H1 (cell line): ENCODE data around the gene GRIA1. TPM values are rescaled to one million over a fixed set of nuclear protein-coding genes. Genes with fewer than 3 reads are reported as not detected.

Experiments used
- CTCF ChIA-PET: fragments of 300-600 bp; sonication (Branson Sonifier 250); formaldehyde crosslinking; loops from one replicate; lab custom pipeline; 2021; ENCODE audit not compliant: partially characterized antibody; lab: Charles Lee
- POLR2A ChIA-PET: fragments of 300-600 bp; sonication (Branson Sonifier 250); formaldehyde crosslinking; loops from one replicate; lab custom pipeline; 2021; ENCODE audit warnings: inconsistent platforms; ENCODE audit not compliant: partially characterized antibody; lab: Charles Lee
- DNase-seq, 2 experiments: peaks; one replicate each; pipeline versions ENCODE4 v3.0.0 to v3.0.0-alpha.2; 2010 to 2022; ENCODE audit warnings: low spot score in 2 of 2, low read depth in 1 of 2, mixed read lengths in 1 of 2
- FAIRE-seq: peaks from 2 replicates; lab custom pipeline; 2011; peaks lifted over from hg19 to GRCh38; lab: Jason Lieb, UNC
- H2AFZ ChIP-seq: 2 replicates; pipeline ENCODE4 v1.8.1; 2012; ENCODE audit warnings: low read length, inconsistent platforms
- H2AK5ac ChIP-seq: 2 replicates; pipeline ENCODE4 v1.6.1; 2013; ENCODE audit warnings: low read depth, low read length
- H2BK120ac ChIP-seq: replicated peaks from 2 replicates; pipeline ENCODE3; 2013; ENCODE audit warnings: low read depth, low read length, inconsistent platforms
- H2BK12ac ChIP-seq: 2 replicates; pipeline ENCODE4 v1.6.1; 2013; ENCODE audit warnings: low read depth, low read length
- H2BK15ac ChIP-seq: 2 replicates; pipeline ENCODE4 v1.6.1; 2013; ENCODE audit warnings: low read length
- H2BK20ac ChIP-seq: 2 replicates; pipeline ENCODE4 v1.6.1; 2013; ENCODE audit warnings: low read length
- H2BK5ac ChIP-seq: 2 replicates; pipeline ENCODE4 v1.6.1; 2013; ENCODE audit warnings: low read depth, low read length
- H3K14ac ChIP-seq: 2 replicates; pipeline ENCODE4 v1.6.1; 2013; ENCODE audit warnings: inconsistent platforms; ENCODE audit not compliant: insufficient read length
- H3K18ac ChIP-seq: 2 replicates; pipeline ENCODE4 v1.6.1; 2013; ENCODE audit warnings: low read length; ENCODE audit errors: extremely low read depth
- H3K23ac ChIP-seq: 2 replicates; pipeline ENCODE4 v1.6.1; 2013; ENCODE audit warnings: inconsistent platforms; ENCODE audit not compliant: insufficient read length
- H3K23me2 ChIP-seq: 2 replicates; pipeline ENCODE4 v1.6.1; 2013; ENCODE audit warnings: low read depth, low read length
- H3K27ac ChIP-seq: 2 replicates; pipeline ENCODE4 v1.6.1; 2011; ENCODE audit warnings: low read depth, low read length, inconsistent platforms
- H3K27me3 ChIP-seq, 4 experiments: replicated peaks in 1 of 4; 1 replicate in 1 of 4; 2 replicates in 3 of 4; pipeline versions ENCODE4 v1.6.1 to v1.8.1; 2011 to 2013; ENCODE audit warnings: low read length in 3 of 4, mild to moderate bottlenecking in 3 of 4, inconsistent platforms in 2 of 4, mixed read lengths in 2 of 4, moderate library complexity in 1 of 4; ENCODE audit not compliant: control insufficient read depth in 3 of 4, insufficient read depth in 3 of 4; ENCODE audit errors: extremely low read depth in 1 of 4
- H3K36me3 ChIP-seq, 4 experiments: 2 replicates each; pipeline versions ENCODE4 v1.6.1 to v1.8.1; 2011 to 2013; ENCODE audit warnings: mild to moderate bottlenecking in 4 of 4, low read length in 3 of 4, moderate library complexity in 2 of 4, control low read depth in 1 of 4, inconsistent platforms in 1 of 4; ENCODE audit not compliant: insufficient read depth in 4 of 4, control insufficient read depth in 2 of 4
- H3K4ac ChIP-seq: replicated peaks from 2 replicates; pipeline ENCODE3; 2013; ENCODE audit warnings: low read length, low read depth, mixed read lengths, inconsistent platforms; ENCODE audit not compliant: insufficient read length
- H3K4me1 ChIP-seq, 4 experiments: replicated peaks in 1 of 4; 1 replicate in 1 of 4; 2 replicates in 3 of 4; pipeline versions ENCODE4 v1.6.1 to v1.8.1; 2011 to 2013; ENCODE audit warnings: low read length in 3 of 4, inconsistent platforms in 2 of 4, mixed read lengths in 1 of 4; ENCODE audit not compliant: insufficient read depth in 4 of 4, control insufficient read depth in 3 of 4
- H3K4me2 ChIP-seq, 2 experiments: 2 replicates each; pipeline versions ENCODE4 v1.6.1 to v1.8.1; 2011 to 2013; ENCODE audit warnings: low read depth in 2 of 2, low read length in 2 of 2, control low read depth in 1 of 2, inconsistent platforms in 1 of 2, mild to moderate bottlenecking in 1 of 2; ENCODE audit not compliant: insufficient read depth in 1 of 2
- H3K4me3 ChIP-seq, 4 experiments: fragments of 200-600, 300-600 bp in 1 of 4; sonication (generic), shearing (Covaris generic), sonication (Bioruptor Twin) in 1 of 4; 2 replicates each; pipeline versions ENCODE4 v1.5.1 to v1.8.1; 2011 to 2016; ENCODE audit warnings: low read length in 4 of 4, low read depth in 3 of 4, control low read depth in 2 of 4, inconsistent platforms in 2 of 4, mild to moderate bottlenecking in 2 of 4, mixed read lengths in 1 of 4, moderate library complexity in 1 of 4; ENCODE audit not compliant: insufficient read depth in 2 of 4; ENCODE audit errors: extremely low read depth in 1 of 4
- H3K56ac ChIP-seq: replicated peaks from 2 replicates; pipeline ENCODE3; 2013; ENCODE audit warnings: low read depth, mild to moderate bottlenecking, mixed read lengths, low read length, inconsistent platforms; ENCODE audit not compliant: insufficient read length
- H3K79me1 ChIP-seq: 2 replicates; pipeline ENCODE4 v1.6.1; 2013; ENCODE audit warnings: low read depth, low read length, control low read depth
- H3K79me2 ChIP-seq, 2 experiments: 2 replicates each; pipeline versions ENCODE4 v1.6.1 to v1.8.1; 2012 to 2013; ENCODE audit warnings: low read length in 2 of 2, mild to moderate bottlenecking in 2 of 2, inconsistent platforms in 1 of 2; ENCODE audit not compliant: insufficient read depth in 2 of 2, control insufficient read depth in 1 of 2
- H3K9ac ChIP-seq, 4 experiments: replicated peaks in 1 of 4; 1 replicate in 1 of 4; 2 replicates in 3 of 4; pipeline versions ENCODE4 v1.6.1 to v1.8.1; 2011 to 2013; ENCODE audit warnings: low read depth in 3 of 4, low read length in 3 of 4, control low read depth in 2 of 4, mild to moderate bottlenecking in 2 of 4, moderate library complexity in 2 of 4, inconsistent platforms in 1 of 4; ENCODE audit errors: extremely low read depth in 1 of 4
- H3K9me3 ChIP-seq, 2 experiments: 2 replicates each; pipeline versions ENCODE4 v1.6.1 to v1.8.1; 2012 to 2013; ENCODE audit warnings: mild to moderate bottlenecking in 2 of 2, moderate library complexity in 2 of 2, control low read depth in 1 of 2, inconsistent platforms in 1 of 2, low read depth in 1 of 2, low read length in 1 of 2, mixed read lengths in 1 of 2; ENCODE audit not compliant: insufficient read depth in 2 of 2
- H4K20me1 ChIP-seq, 2 experiments: replicated peaks in 1 of 2; 2 replicates each; pipeline versions ENCODE3 to v1.8.1; 2011 to 2013; ENCODE audit warnings: inconsistent platforms in 2 of 2, low read length in 2 of 2, mild to moderate bottlenecking in 1 of 2; ENCODE audit not compliant: insufficient read depth in 2 of 2, control insufficient read depth in 1 of 2
- H4K5ac ChIP-seq: 2 replicates; pipeline ENCODE4 v1.6.1; 2013; ENCODE audit warnings: low read length, low read depth, mixed read lengths, inconsistent platforms; ENCODE audit not compliant: insufficient read length
- H4K8ac ChIP-seq: 2 replicates; pipeline ENCODE4 v1.8.0; 2013; ENCODE audit warnings: mild to moderate bottlenecking, moderate library complexity, low read length, inconsistent platforms; ENCODE audit not compliant: insufficient read depth; ENCODE audit errors: extremely low read depth
- H4K91ac ChIP-seq: replicated peaks from 2 replicates; pipeline ENCODE3; 2013; ENCODE audit warnings: low read length, mixed read lengths, inconsistent platforms; ENCODE audit not compliant: insufficient read length
- ASH2L ChIP-seq: fragments of 200-600, 300-600 bp; sonication (generic); IDR thresholded peaks from one replicate; pipeline ENCODE4 v1.7.1; 2017; ENCODE audit warnings: low read length
- CEBPB ChIP-seq: IDR thresholded peaks from 2 replicates; pipeline ENCODE4 v1.6.1; 2012; ENCODE audit warnings: low read depth, low read length
- CHD1 ChIP-seq: IDR thresholded peaks from 2 replicates; pipeline ENCODE4 v1.6.1; 2012; ENCODE audit warnings: low read depth, low read length, improper control_type of control experiment
- CREB1 ChIP-seq: IDR thresholded peaks from 2 replicates; pipeline ENCODE4 v1.6.1; 2012; ENCODE audit warnings: inconsistent platforms
- FOSL1 ChIP-seq: IDR thresholded peaks from 2 replicates; pipeline ENCODE4 v1.6.1; 2011; ENCODE audit warnings: mild to moderate bottlenecking, low read depth, low read length, moderate library complexity; ENCODE audit not compliant: insufficient read depth
- GTF2F1 ChIP-seq: IDR thresholded peaks from 2 replicates; pipeline ENCODE4 v1.6.1; 2012; ENCODE audit warnings: low read depth, low read length, improper control_type of control experiment, borderline replicate concordance
- NRF1 ChIP-seq: IDR thresholded peaks from 2 replicates; pipeline ENCODE4 v1.6.1; 2011; ENCODE audit warnings: mild to moderate bottlenecking, low read depth, low read length, improper control_type of control experiment
- PHF8 ChIP-seq: fragments of 200-600 bp; sonication (generic); conservative IDR thresholded peaks from 2 replicates; pipeline ENCODE4 v1.7.1; 2012; ENCODE audit warnings: low read depth, mild to moderate bottlenecking, inconsistent platforms, low read length, moderate library complexity
- POLR2AphosphoS5 ChIP-seq: IDR thresholded peaks from 2 replicates; pipeline ENCODE4 v1.6.1; 2011; ENCODE audit warnings: low read depth, low read length
- RNF2 ChIP-seq: fragments of 200-900, 300-1000 bp; sonication (generic); IDR thresholded peaks from 2 replicates; pipeline ENCODE4 v1.7.1; 2016; ENCODE audit warnings: borderline replicate concordance, low read depth, mild to moderate bottlenecking, antibody characterized with exemption, low read length; ENCODE audit not compliant: poor library complexity, severe bottlenecking; ENCODE audit errors: missing control alignments
- WGBS, 2 experiments: shearing (Covaris generic) in 1 of 2; methylation state at CpG; one replicate each; pipeline versions ENCODE4 v1.1.6 to v1.1.7; 2013 to 2015; ENCODE audit warnings: low lambda C conversion rate in 2 of 2, mixed read lengths in 2 of 2, inconsistent platforms in 1 of 2, low coverage in 1 of 2, missing lambda C conversion rate in 1 of 2; ENCODE audit not compliant: insufficient replicate concordance in 2 of 2, insufficient coverage in 1 of 2, insufficient read length in 1 of 2; ENCODE audit errors: extremely low coverage in 1 of 2, missing lambda C conversion rate in 1 of 2; 5-methylcytosine and 5-hydroxymethylcytosine counted together
- polyA plus RNA-seq, 7 experiments: library from polyadenylated mRNA; depleted of rRNA in 3 of 7; stranded (reverse) in 5 of 7; unstranded in 2 of 7; fragments of >200 nt in 5 of 7; fragments of 200-250 nt in 2 of 7; gene quantifications; 1 replicate in 5 of 7; 2 replicates in 1 of 7; 4 replicates in 1 of 7; pipeline versions ENCODE4 v1.2.1 to v1.2.3, GENCODE V29; 2011 to 2013; ENCODE audit warnings: missing spikeins in 2 of 7, mixed read lengths in 2 of 7
- total RNA-seq: library from RNA; stranded (reverse); fragmentation: NEBNext Ultra II Directional; extraction: Animal tissue kit (Norgen Biotek cat#: 25700); gene quantifications from 2 replicates; pipeline ENCODE4 v1.2.1, GENCODE V29; 2021
- TF ChIP-seq, protein P1 (sequence below): IDR thresholded peaks from 2 replicates; pipeline ENCODE4 v1.6.1; 2012; ENCODE audit warnings: low read length, inconsistent platforms

GRIA1 gene
- total and polyA plus RNA-seq, 2 of the 8 experiments (the other 6 are each of a cell fraction or from before 2014, with no cell fraction given) = 0.97 to 2.5 TPM

DNA sequence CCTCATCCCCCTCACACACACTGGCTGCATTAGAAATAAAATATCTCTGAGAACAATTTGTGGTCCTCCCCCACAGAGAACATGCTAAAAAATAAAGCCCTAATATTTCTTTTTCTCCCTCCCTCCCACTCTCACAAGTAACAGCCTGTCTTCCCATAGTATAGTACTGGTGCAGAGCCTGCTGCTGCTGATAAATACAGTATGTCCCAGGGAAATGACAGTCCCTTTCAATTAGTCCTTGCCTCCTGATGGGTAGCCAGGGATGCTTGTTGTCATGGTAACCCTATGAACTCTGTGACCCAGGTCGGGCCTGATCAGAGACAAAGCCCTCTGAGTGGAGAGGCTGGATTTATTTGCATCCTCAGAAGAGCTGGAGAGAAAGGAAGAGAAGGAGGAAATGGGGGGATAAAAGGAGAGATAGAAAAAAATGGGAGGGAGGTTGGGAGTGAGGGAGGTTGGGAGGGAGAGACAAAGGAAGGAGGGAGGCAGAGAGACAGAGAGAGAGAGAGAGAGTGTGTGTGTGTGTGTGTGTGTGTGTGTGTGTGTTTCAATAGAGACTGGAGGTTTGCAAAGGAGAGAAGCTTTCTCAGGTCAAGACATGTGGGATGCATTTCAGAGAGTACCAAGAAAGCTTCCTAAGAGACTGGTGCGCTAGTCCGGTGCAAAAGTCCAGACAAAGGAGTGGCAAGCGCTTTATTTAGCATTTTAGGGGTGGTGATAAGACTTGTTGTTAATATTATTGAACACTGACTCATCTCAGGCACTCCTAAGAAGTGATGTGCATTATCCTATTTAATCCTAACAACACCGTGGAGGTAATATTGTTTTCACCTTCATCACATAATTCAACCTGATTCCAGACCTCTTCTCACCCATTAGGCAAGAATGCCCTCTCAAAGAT is 287.5 kb downstream of the GRIA1 start:
- no peak for DNase-seq
- POLR2A ChIA-PET = no interaction called here

More for the DNA sequence above, 287.5 kb downstream of the GRIA1 start:
- Histone ChIP-seq H3K4me3 (no peak overlapping the region), H4K91ac (no peak overlapping the region), H3K79me2 (no peaks in the 10 kb centered on the region), H3K18ac (no peak overlapping the region), H3K27me3 (no peaks in the 10 kb centered on the region), H3K56ac (no peak overlapping the region), H3K23ac (no peak overlapping the region), H3K27ac (no peak overlapping the region), H4K8ac (no peak overlapping the region), H4K20me1 (no peaks in the 10 kb centered on the region), H2BK15ac (no peak overlapping the region), H3K23me2 (no peaks in the 10 kb centered on the region; the same call in 1 of the 2 replicates), H2AK5ac (no peak overlapping the region), H3K4me2 (no peak overlapping the region), H3K9ac (no peak overlapping the region), H2BK12ac (no peak overlapping the region), H3K4me1 (peaks cover under 1 to 11% (median 8%) of the 10 kb centered on the region in 4 experiments; a peak in 5 of 7 replicates), H3K36me3 (no peaks in the 10 kb centered on the region), H4K5ac (no peak overlapping the region), H3K79me1 (no peaks in the 10 kb centered on the region), H2BK5ac (no peak overlapping the region), H2AFZ (no peak overlapping the region), H3K4ac (no peak overlapping the region), H3K14ac (no peak overlapping the region), H2BK120ac (no peak overlapping the region), H2BK20ac (no peak overlapping the region), H3K9me3 (no peaks in the 10 kb centered on the region)
- WGBS, 2 experiments = 84% methylated on average over 5 of the region's 5 CpGs; no CpG with 5 or more reads in 1 of the 2 experiments
- TF ChIP-seq CREB1 = no peak
- TF ChIP-seq POLR2AphosphoS5 = no peak
- no peak for TF ChIP-seq GTF2F1
- no peak for TF ChIP-seq NRF1
- TF ChIP-seq, protein P1, sequence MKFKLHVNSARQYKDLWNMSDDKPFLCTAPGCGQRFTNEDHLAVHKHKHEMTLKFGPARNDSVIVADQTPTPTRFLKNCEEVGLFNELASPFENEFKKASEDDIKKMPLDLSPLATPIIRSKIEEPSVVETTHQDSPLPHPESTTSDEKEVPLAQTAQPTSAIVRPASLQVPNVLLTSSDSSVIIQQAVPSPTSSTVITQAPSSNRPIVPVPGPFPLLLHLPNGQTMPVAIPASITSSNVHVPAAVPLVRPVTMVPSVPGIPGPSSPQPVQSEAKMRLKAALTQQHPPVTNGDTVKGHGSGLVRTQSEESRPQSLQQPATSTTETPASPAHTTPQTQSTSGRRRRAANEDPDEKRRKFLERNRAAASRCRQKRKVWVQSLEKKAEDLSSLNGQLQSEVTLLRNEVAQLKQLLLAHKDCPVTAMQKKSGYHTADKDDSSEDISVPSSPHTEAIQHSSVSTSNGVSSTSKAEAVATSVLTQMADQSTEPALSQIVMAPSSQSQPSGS = no peak
- no peak for TF ChIP-seq CEBPB
- no peak for TF ChIP-seq RNF2
- no peak for TF ChIP-seq FOSL1
- TF ChIP-seq ASH2L = no peak
- TF ChIP-seq PHF8 = no peak
- no peak for TF ChIP-seq CHD1
- FAIRE-seq = no peak
- CTCF ChIA-PET = interaction anchor here (1.9 kb wide), 1 partner anchor 8 kb away, joined by 5 read pairs; no protein-coding TSS in a partner anchor
